HG02885 (cell line): Measurements from ENCODE around the gene IL2RG.

Experiments
- ATAC-seq: cut with Tn5 transposase; IDR thresholded peaks from one replicate; pipeline ENCODE4 v1.9.1; 2021; ENCODE audit warnings: mild to moderate bottlenecking; ENCODE audit not compliant: unreplicated experiment, poor library complexity

The IL2RG gene

GRCh38 chrX:71111141-71111843 is at the start of gene IL2RG:
IL2RG (minus strand) TSS chrX:71111577; CDS start chrX:71111539, 38 bp downstream.
- peak; percentile 95 for ATAC-seq

GRCh38 chrX:71160475-71160874 is 49.1 kb upstream of the IL2RG start:
- no peak for ATAC-seq

GRCh38 chrX:71159335-71159734 is 48.0 kb upstream of the IL2RG start:
- no peak for ATAC-seq

- ATAC-seq = no peak
Observed at GRCh38 chrX:71158603-71159002, 47.2 kb upstream of the IL2RG start.

GRCh38 chrX:71154641-71155040 is 43.3 kb upstream of the IL2RG start:
- ATAC-seq = no peak

GRCh38 chrX:71154196-71154595 is 42.8 kb upstream of the IL2RG start:
- no peak for ATAC-seq

GRCh38 chrX:71151366-71151765 is 40.0 kb upstream of the IL2RG start:
- no peak for ATAC-seq

GRCh38 chrX:71148278-71148663 is 36.9 kb upstream of the IL2RG start:
- ATAC-seq = no peak

- no peak for ATAC-seq
Observed at GRCh38 chrX:71147496-71148277, 36.3 kb upstream of the IL2RG start.

- ATAC-seq = no peak
Observed at GRCh38 chrX:71144651-71145050, 33.3 kb upstream of the IL2RG start, which contains the start of gene NLGN3. NLGN3 (plus strand) TSS chrX:71144841; CDS start chrX:71147750, 2,909 bp downstream.

- no peak for ATAC-seq
Observed at GRCh38 chrX:71143508-71143907, 32.1 kb upstream of the IL2RG start.

- no peak for ATAC-seq
Observed at GRCh38 chrX:71140440-71140839, 29.1 kb upstream of the IL2RG start.

GRCh38 chrX:71131510-71131909 is 20.1 kb upstream of the IL2RG start:
- ATAC-seq = no peak

- peak; percentile 90 for ATAC-seq
Observed at GRCh38 chrX:71128915-71129765, 17.8 kb upstream of the IL2RG start.

GRCh38 chrX:71128166-71128833 is 16.9 kb upstream of the IL2RG start:
- no peak for ATAC-seq

GRCh38 chrX:71118985-71119535 is 7.7 kb upstream of the IL2RG start:
- peak; percentile 6 for ATAC-seq

GRCh38 chrX:71118032-71118984 is 6.9 kb upstream of the IL2RG start, which contains the start of gene MED12:
MED12 (plus strand) TSS chrX:71118596; CDS start chrX:71118755, 159 bp downstream.
- ATAC-seq = peak; percentile 93

- ATAC-seq = no peak
Observed at GRCh38 chrX:71117358-71117757, 6.0 kb upstream of the IL2RG start.
